ENCODE results near the gene AGAP1.

DNA sequence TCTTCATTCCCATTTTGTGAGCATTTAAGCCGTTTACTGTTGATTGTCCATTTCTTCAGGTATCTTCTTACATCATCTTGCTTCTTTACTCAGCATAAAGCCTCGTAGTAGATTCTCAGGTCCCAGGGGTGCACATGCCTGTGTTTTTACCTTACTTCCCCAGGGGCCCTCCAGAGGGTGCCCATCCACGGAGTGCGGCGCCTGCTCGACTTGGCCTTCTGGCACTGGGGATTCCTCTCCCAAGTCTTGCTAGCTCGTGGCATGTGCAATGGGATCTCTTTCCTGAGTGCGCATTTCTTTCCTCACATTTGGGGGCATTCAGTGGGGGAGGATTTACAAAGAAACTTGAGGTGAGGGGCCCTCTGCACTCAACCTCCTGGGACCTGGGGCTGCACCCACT lies 148.1 kb downstream of the AGAP1 start:
- TF ChIP-seq, protein P1, sequence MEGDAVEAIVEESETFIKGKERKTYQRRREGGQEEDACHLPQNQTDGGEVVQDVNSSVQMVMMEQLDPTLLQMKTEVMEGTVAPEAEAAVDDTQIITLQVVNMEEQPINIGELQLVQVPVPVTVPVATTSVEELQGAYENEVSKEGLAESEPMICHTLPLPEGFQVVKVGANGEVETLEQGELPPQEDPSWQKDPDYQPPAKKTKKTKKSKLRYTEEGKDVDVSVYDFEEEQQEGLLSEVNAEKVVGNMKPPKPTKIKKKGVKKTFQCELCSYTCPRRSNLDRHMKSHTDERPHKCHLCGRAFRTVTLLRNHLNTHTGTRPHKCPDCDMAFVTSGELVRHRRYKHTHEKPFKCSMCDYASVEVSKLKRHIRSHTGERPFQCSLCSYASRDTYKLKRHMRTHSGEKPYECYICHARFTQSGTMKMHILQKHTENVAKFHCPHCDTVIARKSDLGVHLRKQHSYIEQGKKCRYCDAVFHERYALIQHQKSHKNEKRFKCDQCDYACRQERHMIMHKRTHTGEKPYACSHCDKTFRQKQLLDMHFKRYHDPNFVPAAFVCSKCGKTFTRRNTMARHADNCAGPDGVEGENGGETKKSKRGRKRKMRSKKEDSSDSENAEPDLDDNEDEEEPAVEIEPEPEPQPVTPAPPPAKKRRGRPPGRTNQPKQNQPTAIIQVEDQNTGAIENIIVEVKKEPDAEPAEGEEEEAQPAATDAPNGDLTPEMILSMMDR (conservative IDR thresholded peaks at IDR 0.05; ENCODE audit: low read length) = no peak
- no peak for TF ChIP-seq EZH2phosphoT487 (IDR thresholded peaks at IDR 0.05; ENCODE audit: borderline replicate concordance, low read depth, low read length)

Measured in OCI-LY7 (cell line).